Endothelial cell of umbilical vein (primary cell): ENCODE data around the gene MTFMT. TPM values are rescaled to one million over a fixed set of nuclear protein-coding genes. Genes with fewer than 3 reads are reported as not detected.

ENCODE experiments used
- BruUV-seq: library from RNA; stranded (reverse); fragments of 400-500 nt; replicated peaks from 2 replicates; lab custom pipeline; 2021; lab: Mats Ljungman, UMichigan
- CTCF ChIA-PET: fragments of 300-600, 350-600 bp; sonication (Branson Sonifier 250); formaldehyde crosslinking; loops from one replicate; lab custom pipeline; 2021; ENCODE audit warnings: antibody characterized with exemption, inconsistent platforms; lab: Charles Lee
- POLR2A ChIA-PET: fragments of 300-600, 350-600 bp; sonication (Branson Sonifier 250); formaldehyde crosslinking; loops from one replicate; lab custom pipeline; 2021; ENCODE audit warnings: antibody characterized with exemption, inconsistent platforms; lab: Charles Lee
- DNase-seq: peaks from one replicate; pipeline ENCODE4 v3.0.0-alpha.2; 2011; ENCODE audit warnings: low read depth, low spot score
- FAIRE-seq: peaks from 2 replicates; lab custom pipeline; 2011; peaks lifted over from hg19 to GRCh38; lab: Jason Lieb, UNC
- H2AFZ ChIP-seq: 2 replicates; pipeline ENCODE4 v1.6.0; 2012; ENCODE audit warnings: low read depth, low read length, control low read depth, inconsistent platforms
- H3K27ac ChIP-seq: 2 replicates; pipeline ENCODE4 v1.5.1; 2011; ENCODE audit warnings: low read depth, mild to moderate bottlenecking, control low read depth, low read length, moderate library complexity; ENCODE audit not compliant: insufficient read depth
- H3K27me3 ChIP-seq, 2 experiments: 2 replicates each; pipeline versions ENCODE4 v1.6.0 to v1.6.1; 2011; ENCODE audit warnings: low read length in 2 of 2, mixed read lengths in 1 of 2; ENCODE audit not compliant: control insufficient read depth in 2 of 2, insufficient read depth in 2 of 2
- H3K36me3 ChIP-seq, 2 experiments: 2 replicates in 1 of 2; 3 replicates in 1 of 2; pipeline ENCODE4 v1.5.1; 2011; ENCODE audit warnings: low read length in 2 of 2, mild to moderate bottlenecking in 1 of 2, moderate library complexity in 1 of 2; ENCODE audit not compliant: control insufficient read depth in 2 of 2, insufficient read depth in 2 of 2; ENCODE audit errors: extremely low read depth in 1 of 2
- H3K4me1 ChIP-seq: 3 replicates; pipeline ENCODE4 v1.5.1; 2011; ENCODE audit warnings: mild to moderate bottlenecking, low read length; ENCODE audit not compliant: control insufficient read depth, insufficient read depth; ENCODE audit errors: extremely low read depth
- H3K4me2 ChIP-seq: 2 replicates; pipeline ENCODE4 v1.6.1; 2011; ENCODE audit warnings: low read length, control low read depth, mixed read lengths; ENCODE audit not compliant: insufficient read depth
- H3K4me3 ChIP-seq, 3 experiments: fragments of 200-600 bp in 1 of 3; sonication (generic), shearing (Covaris generic) in 1 of 3; replicated peaks in 1 of 3; 2 replicates each; pipeline ENCODE4 v1.5.1; 2011 to 2016; ENCODE audit warnings: control low read depth in 3 of 3, low read length in 3 of 3, mild to moderate bottlenecking in 2 of 3, inconsistent platforms in 1 of 3, low read depth in 1 of 3, moderate library complexity in 1 of 3; ENCODE audit not compliant: insufficient read depth in 1 of 3
- H3K79me2 ChIP-seq: 2 replicates; pipeline ENCODE4 v1.6.0; 2012; ENCODE audit warnings: low read length, inconsistent platforms; ENCODE audit not compliant: control insufficient read depth, insufficient read depth
- H3K9ac ChIP-seq: replicated peaks from 2 replicates; pipeline ENCODE3; 2011; ENCODE audit warnings: low read length, control low read depth; ENCODE audit not compliant: insufficient read depth; ENCODE audit errors: extremely low read depth
- H3K9me1 ChIP-seq: replicated peaks from 3 replicates; pipeline ENCODE4 v1.6.0; 2011; ENCODE audit warnings: mild to moderate bottlenecking, low read length; ENCODE audit not compliant: control insufficient read depth, insufficient read depth; ENCODE audit errors: extremely low read depth
- H3K9me3 ChIP-seq: replicated peaks from 2 replicates; pipeline ENCODE4 v1.5.1; 2012; ENCODE audit warnings: low read length, inconsistent platforms; ENCODE audit not compliant: control insufficient read depth, insufficient read depth
- H4K20me1 ChIP-seq: replicated peaks from 2 replicates; pipeline ENCODE3; 2011; ENCODE audit warnings: mild to moderate bottlenecking, low read length; ENCODE audit not compliant: control insufficient read depth, insufficient read depth; ENCODE audit errors: extremely low read depth
- EZH2 ChIP-seq: IDR thresholded peaks from 2 replicates; pipeline ENCODE4 v1.6.1; 2012; ENCODE audit warnings: borderline replicate concordance, low read depth, mild to moderate bottlenecking, moderate library complexity, low read length, inconsistent platforms; ENCODE audit not compliant: severe bottlenecking
- FOS ChIP-seq: IDR thresholded peaks from 2 replicates; pipeline ENCODE4 v1.6.1; 2011; ENCODE audit warnings: mild to moderate bottlenecking, low read length, moderate library complexity, borderline replicate concordance; ENCODE audit not compliant: insufficient read depth
- GATA2 ChIP-seq: IDR thresholded peaks from 2 replicates; pipeline ENCODE4 v1.7.0; 2011; ENCODE audit warnings: low read depth, mild to moderate bottlenecking, moderate library complexity, mixed read lengths, low read length; ENCODE audit not compliant: insufficient read length, insufficient read depth
- JUN ChIP-seq: IDR thresholded peaks from 2 replicates; pipeline ENCODE4 v1.6.1; 2011; ENCODE audit warnings: borderline replicate concordance, low read depth; ENCODE audit not compliant: insufficient read length, insufficient read depth
- MAX ChIP-seq: IDR thresholded peaks from 2 replicates; pipeline ENCODE4 v1.6.1; 2011; ENCODE audit not compliant: insufficient read depth, insufficient read length
- MYC ChIP-seq: IDR thresholded peaks from one replicate; pipeline ENCODE4 v1.6.1; 2011; ENCODE audit warnings: mild to moderate bottlenecking, low read depth, low read length
- POLR2A ChIP-seq: IDR thresholded peaks from 2 replicates; pipeline ENCODE4 v1.6.1; 2012; ENCODE audit warnings: low read depth, mild to moderate bottlenecking, control low read depth, low read length
- POLR2AphosphoS5 ChIP-seq: IDR thresholded peaks from 2 replicates; pipeline ENCODE4 v1.6.1; 2012; ENCODE audit warnings: low read depth, mild to moderate bottlenecking, control low read depth, low read length, moderate library complexity; ENCODE audit not compliant: insufficient read depth
- dilution Hi-C: fragments of 300-500 bp; cut with MboI; formaldehyde crosslinking; loops from one replicate; pipeline ENCODE4 v1.15.0; 2019; ENCODE audit warnings: low sequenced_read_pairs; ENCODE audit not compliant: extremely low pct_ligation_motif_present
- intact Hi-C: fragments of 100-400 bp; cut with micrococcal nuclease; formaldehyde crosslinking; loops from one replicate; pipeline ENCODE4 v1.10.0; 2022
- polyA plus RNA-seq, 4 experiments: library from polyadenylated mRNA; depleted of rRNA in 3 of 4; stranded (reverse) in 3 of 4; unstranded in 1 of 4; fragments of >200 nt; gene quantifications; 2 replicates each; pipeline versions ENCODE4 v1.2.1 to v1.2.3, GENCODE V29; 2011 to 2012; ENCODE audit warnings: missing spikeins in 1 of 4
- total RNA-seq: library from RNA; stranded (reverse); gene quantifications from 2 replicates; pipeline ENCODE4 v1.2.3, GENCODE V29; 2021
- TF ChIP-seq, protein P1 (sequence below), 2 donors: IDR thresholded peaks; 1 replicate in 1 of 2; 2 replicates in 1 of 2; pipeline ENCODE4 v1.5.1; 2011; ENCODE audit warnings: low read length in 2 of 2, mild to moderate bottlenecking in 2 of 2, moderate library complexity in 2 of 2, control low read depth in 1 of 2, inconsistent platforms in 1 of 2, low read depth in 1 of 2; ENCODE audit not compliant: insufficient read depth in 1 of 2; ENCODE audit errors: extremely low read depth in 1 of 2

MTFMT gene
- total and polyA plus RNA-seq, 2 donors (not counting 3 experiments of a cell fraction or from before 2014, with no cell fraction given), result 7.5 to 20.4 TPM

GRCh38 chr15:64954395-64954794 lies 75.0 kb downstream of the MTFMT start:
- CTCF ChIA-PET, result no interaction called here
- Histone ChIP-seq H4K20me1 (no peaks in the 10 kb centered on the region), H3K9me1 (no peaks in the 10 kb centered on the region), H3K27ac (no peak overlapping the region), H3K79me2 (no peaks in the 10 kb centered on the region), H3K4me1 (no peaks in the 10 kb centered on the region), H3K9ac (no peak overlapping the region), H3K9me3 (no peaks in the 10 kb centered on the region), H3K36me3 (peaks cover 8 to 10% of the 10 kb centered on the region in 2 experiments), H3K4me3 (no peak overlapping the region), H3K27me3 (no peaks in the 10 kb centered on the region), H2AFZ (no peak overlapping the region), H3K4me2 (no peak overlapping the region)
- TF ChIP-seq, protein P1, sequence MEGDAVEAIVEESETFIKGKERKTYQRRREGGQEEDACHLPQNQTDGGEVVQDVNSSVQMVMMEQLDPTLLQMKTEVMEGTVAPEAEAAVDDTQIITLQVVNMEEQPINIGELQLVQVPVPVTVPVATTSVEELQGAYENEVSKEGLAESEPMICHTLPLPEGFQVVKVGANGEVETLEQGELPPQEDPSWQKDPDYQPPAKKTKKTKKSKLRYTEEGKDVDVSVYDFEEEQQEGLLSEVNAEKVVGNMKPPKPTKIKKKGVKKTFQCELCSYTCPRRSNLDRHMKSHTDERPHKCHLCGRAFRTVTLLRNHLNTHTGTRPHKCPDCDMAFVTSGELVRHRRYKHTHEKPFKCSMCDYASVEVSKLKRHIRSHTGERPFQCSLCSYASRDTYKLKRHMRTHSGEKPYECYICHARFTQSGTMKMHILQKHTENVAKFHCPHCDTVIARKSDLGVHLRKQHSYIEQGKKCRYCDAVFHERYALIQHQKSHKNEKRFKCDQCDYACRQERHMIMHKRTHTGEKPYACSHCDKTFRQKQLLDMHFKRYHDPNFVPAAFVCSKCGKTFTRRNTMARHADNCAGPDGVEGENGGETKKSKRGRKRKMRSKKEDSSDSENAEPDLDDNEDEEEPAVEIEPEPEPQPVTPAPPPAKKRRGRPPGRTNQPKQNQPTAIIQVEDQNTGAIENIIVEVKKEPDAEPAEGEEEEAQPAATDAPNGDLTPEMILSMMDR (IDR thresholded peaks at IDR 0.05; ENCODE audit: extremely low read depth in 1 of 2, insufficient read depth in 1 of 2, low read depth in 1 of 2, low read length in 2 of 2), result no peak
- TF ChIP-seq MAX, result no peak
- dilution Hi-C loops (no loop called here), intact Hi-C loops (no loop called here)
- BruUV-seq, result no TSS peak
- POLR2A ChIA-PET, result no interaction called here
- FAIRE-seq, result no peak
- DNase-seq, result no peak

DNA sequence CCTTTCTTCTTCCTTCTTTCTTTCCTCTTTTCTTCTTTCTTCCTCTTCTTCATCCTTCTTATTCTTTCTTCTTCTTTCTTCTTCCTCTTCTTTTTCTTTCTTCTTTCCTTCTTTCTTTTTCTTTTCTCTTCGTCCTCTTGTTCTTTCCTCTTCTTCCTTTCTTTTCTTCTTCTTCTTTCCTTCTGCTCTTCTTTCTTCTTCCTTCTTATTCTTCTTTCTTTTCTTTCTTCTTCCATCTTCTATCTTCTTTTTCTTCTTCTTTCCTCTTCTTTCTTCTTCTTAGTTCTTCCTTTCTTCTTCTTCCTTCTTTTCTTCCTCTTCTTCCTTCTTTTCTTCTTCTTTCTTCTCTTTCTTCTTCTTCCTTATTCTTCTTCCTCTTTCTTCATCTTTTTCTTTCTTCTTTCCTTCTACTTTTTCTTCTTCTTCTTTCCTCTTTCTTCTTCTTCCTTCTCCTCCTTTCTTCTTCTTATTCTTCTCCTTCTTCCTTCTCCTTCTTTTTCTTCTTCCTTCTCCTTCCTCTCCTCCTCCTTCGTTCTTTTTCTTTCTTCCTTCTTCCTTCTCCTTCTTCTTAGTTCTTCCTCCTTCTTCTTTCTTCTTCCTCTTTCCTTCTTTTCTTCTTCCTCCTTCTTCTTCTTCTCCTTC lies 77.5 kb downstream of the MTFMT start:
- intact Hi-C loops (no loop called here), dilution Hi-C loops (no loop called here)
- Histone ChIP-seq H3K79me2 (no peaks in the 10 kb centered on the region), H3K4me1 (no peaks in the 10 kb centered on the region), H3K36me3 (peaks cover 0 to 5% of the 10 kb centered on the region in 2 experiments), H3K4me3 (no peak overlapping the region), H4K20me1 (no peaks in the 10 kb centered on the region), H3K27ac (no peak overlapping the region), H3K27me3 (no peaks in the 10 kb centered on the region), H3K4me2 (no peak overlapping the region), H3K9ac (no peak overlapping the region), H3K9me1 (no peaks in the 10 kb centered on the region), H3K9me3 (no peaks in the 10 kb centered on the region), H2AFZ (no peak overlapping the region)
- DNase-seq (no peak), FAIRE-seq (no peak)
- POLR2A ChIA-PET, result no interaction called here
- CTCF ChIA-PET, result no interaction called here
- TF ChIP-seq GATA2 (no peak), MYC (no peak), JUN (no peak), POLR2A (no peak), MAX (no peak), POLR2AphosphoS5 (no peak), FOS (no peak), EZH2 (no peak)
- TF ChIP-seq, protein P1 (IDR thresholded peaks at IDR 0.05; ENCODE audit: extremely low read depth in 1 of 2, insufficient read depth in 1 of 2, low read depth in 1 of 2, low read length in 2 of 2), result no peak
- BruUV-seq, result no TSS peak
